ENCODE data around the gene SH2D5.

DNA sequence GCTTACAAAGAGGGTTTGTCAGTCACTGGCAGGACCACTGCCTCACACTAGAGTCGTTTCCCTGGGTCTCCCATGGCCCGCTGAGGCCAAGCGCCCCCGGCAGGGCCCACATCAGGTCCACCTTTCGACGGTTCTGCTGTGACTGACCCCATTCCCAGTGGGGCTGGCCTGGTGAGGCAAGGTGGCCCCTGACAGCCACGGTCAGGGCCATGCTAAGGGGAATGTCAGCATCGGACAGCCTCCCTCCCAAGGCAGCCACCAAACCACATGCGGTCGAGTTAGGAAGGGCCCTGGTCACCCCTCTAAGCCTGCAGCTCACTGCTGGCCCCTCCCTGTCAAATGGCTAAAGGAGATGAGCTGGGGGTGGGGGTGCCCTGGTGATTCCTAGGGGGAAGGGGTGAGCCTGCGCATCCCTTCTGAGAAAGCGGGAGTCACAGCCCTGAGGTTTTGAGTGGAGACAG is 11.8 kb downstream of the SH2D5 start:
- TF ChIP-seq, protein P1, sequence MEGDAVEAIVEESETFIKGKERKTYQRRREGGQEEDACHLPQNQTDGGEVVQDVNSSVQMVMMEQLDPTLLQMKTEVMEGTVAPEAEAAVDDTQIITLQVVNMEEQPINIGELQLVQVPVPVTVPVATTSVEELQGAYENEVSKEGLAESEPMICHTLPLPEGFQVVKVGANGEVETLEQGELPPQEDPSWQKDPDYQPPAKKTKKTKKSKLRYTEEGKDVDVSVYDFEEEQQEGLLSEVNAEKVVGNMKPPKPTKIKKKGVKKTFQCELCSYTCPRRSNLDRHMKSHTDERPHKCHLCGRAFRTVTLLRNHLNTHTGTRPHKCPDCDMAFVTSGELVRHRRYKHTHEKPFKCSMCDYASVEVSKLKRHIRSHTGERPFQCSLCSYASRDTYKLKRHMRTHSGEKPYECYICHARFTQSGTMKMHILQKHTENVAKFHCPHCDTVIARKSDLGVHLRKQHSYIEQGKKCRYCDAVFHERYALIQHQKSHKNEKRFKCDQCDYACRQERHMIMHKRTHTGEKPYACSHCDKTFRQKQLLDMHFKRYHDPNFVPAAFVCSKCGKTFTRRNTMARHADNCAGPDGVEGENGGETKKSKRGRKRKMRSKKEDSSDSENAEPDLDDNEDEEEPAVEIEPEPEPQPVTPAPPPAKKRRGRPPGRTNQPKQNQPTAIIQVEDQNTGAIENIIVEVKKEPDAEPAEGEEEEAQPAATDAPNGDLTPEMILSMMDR (conservative IDR thresholded peaks at IDR 0.05; ENCODE audit: low read depth, low read length): no peak
- no peak for TF ChIP-seq EZH2 (IDR thresholded peaks at IDR 0.05; ENCODE audit: low read length, unreplicated experiment)
